GM21423 (cell line): ENCODE results near the gene OPA3.
A peak's percentile ranks its signal among the peaks of the same experiment; 100 is the strongest.

Experiments
- ATAC-seq: cut with Tn5 transposase; IDR thresholded peaks from one replicate; pipeline ENCODE4 v1.9.1; 2021; ENCODE audit warnings: mild to moderate bottlenecking, moderate library complexity; ENCODE audit not compliant: unreplicated experiment

The OPA3 gene

GRCh38 chr19:45505996-45506245 is 78.7 kb downstream of the OPA3 start:
- ATAC-seq: no peak

- no peak for ATAC-seq
Observed at GRCh38 chr19:45505151-45505995, 79.2 kb downstream of the OPA3 start.

- no peak for ATAC-seq
Observed at GRCh38 chr19:45503909-45504308, 80.7 kb downstream of the OPA3 start.

GRCh38 chr19:45502111-45502510 is 82.5 kb downstream of the OPA3 start:
- ATAC-seq: no peak

GRCh38 chr19:45501730-45502014 is 82.9 kb downstream of the OPA3 start:
- ATAC-seq: no peak

- no peak for ATAC-seq
Observed at GRCh38 chr19:45500918-45501729, 83.5 kb downstream of the OPA3 start.

- ATAC-seq: no peak
Observed at GRCh38 chr19:45499196-45500180, 85.1 kb downstream of the OPA3 start.

- ATAC-seq: no peak
Observed at GRCh38 chr19:45498411-45499195, 86.0 kb downstream of the OPA3 start, which contains the start of gene PPM1N. Gene PPM1N, plus strand, starts transcription at chr19:45498443. Its CDS starts 30 bp downstream, at chr19:45498473.

GRCh38 chr19:45497791-45498190 is 86.8 kb downstream of the OPA3 start:
- ATAC-seq: no peak

GRCh38 chr19:45496349-45496953 is 88.2 kb downstream of the OPA3 start:
- ATAC-seq: peak; percentile 6

GRCh38 chr19:45495178-45495577 is 89.4 kb downstream of the OPA3 start:
- ATAC-seq: no peak

GRCh38 chr19:45494261-45494916 is 90.2 kb downstream of the OPA3 start:
- ATAC-seq: no peak

- ATAC-seq: no peak
Observed at GRCh38 chr19:45492627-45493470, 91.8 kb downstream of the OPA3 start.

GRCh38 chr19:45492137-45492626 is 92.4 kb downstream of the OPA3 start:
- no peak for ATAC-seq

GRCh38 chr19:45489216-45489855 is 95.3 kb downstream of the OPA3 start:
- no peak for ATAC-seq

GRCh38 chr19:45488708-45489107 is 95.9 kb downstream of the OPA3 start:
- no peak for ATAC-seq

- ATAC-seq: peak; percentile 94
Observed at GRCh38 chr19:45485305-45486077, 99.1 kb downstream of the OPA3 start.
